ENCODE data around the gene ELP6. TPM values are rescaled to one million over a fixed set of nuclear protein-coding genes. Genes with fewer than 3 reads are reported as not detected.

Gene ELP6
- total and polyA plus RNA-seq, 4 donors: 18.8 to 21.4 (median 19.5) TPM

DNA sequence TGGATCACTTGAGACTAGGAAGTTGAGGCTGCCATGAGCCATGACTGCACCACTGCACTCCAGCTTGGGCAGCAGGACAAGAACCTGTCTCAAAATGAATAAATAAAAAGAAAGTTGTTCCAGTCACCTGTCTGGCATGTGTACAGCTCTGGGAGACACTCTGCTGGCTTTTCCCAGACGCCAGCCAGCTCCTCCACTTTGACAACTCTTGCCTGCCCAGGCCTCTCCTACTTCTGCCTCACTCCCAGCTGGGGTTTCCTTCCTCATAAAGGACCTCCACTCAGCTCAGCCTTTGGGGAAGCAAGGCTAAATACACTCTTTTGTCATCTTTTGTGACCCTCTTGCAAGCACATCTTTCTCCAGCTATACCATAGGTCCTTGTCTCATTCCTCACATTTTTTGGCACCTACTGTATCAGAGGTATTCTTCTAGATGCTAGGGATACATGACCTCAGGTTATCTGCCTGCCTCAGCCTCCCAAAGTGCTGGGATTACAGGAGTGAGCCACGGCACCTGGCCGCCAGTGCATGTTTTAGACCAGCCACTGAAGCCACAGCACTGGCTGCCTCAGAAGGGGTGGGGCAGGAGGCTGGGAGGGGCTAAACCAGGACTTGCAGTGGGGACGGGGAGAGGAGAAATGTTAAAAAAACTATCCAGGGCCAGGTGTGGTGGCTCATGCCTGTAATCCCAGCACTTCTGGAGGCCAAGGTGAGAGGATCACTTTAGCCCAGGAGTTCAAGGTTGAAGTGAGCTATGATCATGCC is 10.0 kb upstream of the ELP6 start:
- no peak overlapping the region for H3K9ac ChIP-seq (ENCODE audit: low read depth in 1 of 2, low read length in 2 of 2)
- no peak overlapping the region for H3K27ac ChIP-seq (ENCODE audit: low read depth in 1 of 2, low read length in 2 of 2)
- peaks cover 0 to 6% (median 3%) of the 10 kb centered on the region in 4 donors for H3K4me1 ChIP-seq (ENCODE audit: control insufficient read depth in 4 of 4, insufficient read depth in 4 of 4, low read length in 3 of 4)
- H3K4me3 ChIP-seq (ENCODE audit: low read depth in 1 of 3, low read length in 3 of 3): no peak overlapping the region
- no peaks in the 10 kb centered on the region for H3K36me3 ChIP-seq (ENCODE audit: control insufficient read depth in 4 of 4, insufficient read depth in 3 of 4, low read depth in 1 of 4, low read length in 3 of 4)
- H3K27me3 ChIP-seq (ENCODE audit: control insufficient read depth in 4 of 4, insufficient read depth in 4 of 4, low read length in 3 of 4): no peaks in the 10 kb centered on the region
- DNase-seq (ENCODE audit: low spot score): no peak
- TF ChIP-seq, protein P1, sequence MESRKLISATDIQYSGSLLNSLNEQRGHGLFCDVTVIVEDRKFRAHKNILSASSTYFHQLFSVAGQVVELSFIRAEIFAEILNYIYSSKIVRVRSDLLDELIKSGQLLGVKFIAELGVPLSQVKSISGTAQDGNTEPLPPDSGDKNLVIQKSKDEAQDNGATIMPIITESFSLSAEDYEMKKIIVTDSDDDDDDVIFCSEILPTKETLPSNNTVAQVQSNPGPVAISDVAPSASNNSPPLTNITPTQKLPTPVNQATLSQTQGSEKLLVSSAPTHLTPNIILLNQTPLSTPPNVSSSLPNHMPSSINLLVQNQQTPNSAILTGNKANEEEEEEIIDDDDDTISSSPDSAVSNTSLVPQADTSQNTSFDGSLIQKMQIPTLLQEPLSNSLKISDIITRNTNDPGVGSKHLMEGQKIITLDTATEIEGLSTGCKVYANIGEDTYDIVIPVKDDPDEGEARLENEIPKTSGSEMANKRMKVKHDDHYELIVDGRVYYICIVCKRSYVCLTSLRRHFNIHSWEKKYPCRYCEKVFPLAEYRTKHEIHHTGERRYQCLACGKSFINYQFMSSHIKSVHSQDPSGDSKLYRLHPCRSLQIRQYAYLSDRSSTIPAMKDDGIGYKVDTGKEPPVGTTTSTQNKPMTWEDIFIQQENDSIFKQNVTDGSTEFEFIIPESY (IDR thresholded peaks at IDR 0.05): no peak
- TF ChIP-seq YY1 (IDR thresholded peaks at IDR 0.05): no peak
- no peak for TF ChIP-seq HNF4A (conservative IDR thresholded peaks at IDR 0.05)
- TF ChIP-seq RAD21 (IDR thresholded peaks at IDR 0.05): no peak
- TF ChIP-seq JUND (IDR thresholded peaks at IDR 0.05): no peak
- no peak for TF ChIP-seq HNF4G (IDR thresholded peaks at IDR 0.05)
- TF ChIP-seq FOXA2 (IDR thresholded peaks at IDR 0.05): no peak
- no peak for TF ChIP-seq TAF1 (conservative IDR thresholded peaks at IDR 0.05)
- TF ChIP-seq MAX (IDR thresholded peaks at IDR 0.05): no peak
- TF ChIP-seq ATF3 (IDR thresholded peaks at IDR 0.05): no peak
- no peak for TF ChIP-seq SP1 (IDR thresholded peaks at IDR 0.05)
- TF ChIP-seq, protein P2, sequence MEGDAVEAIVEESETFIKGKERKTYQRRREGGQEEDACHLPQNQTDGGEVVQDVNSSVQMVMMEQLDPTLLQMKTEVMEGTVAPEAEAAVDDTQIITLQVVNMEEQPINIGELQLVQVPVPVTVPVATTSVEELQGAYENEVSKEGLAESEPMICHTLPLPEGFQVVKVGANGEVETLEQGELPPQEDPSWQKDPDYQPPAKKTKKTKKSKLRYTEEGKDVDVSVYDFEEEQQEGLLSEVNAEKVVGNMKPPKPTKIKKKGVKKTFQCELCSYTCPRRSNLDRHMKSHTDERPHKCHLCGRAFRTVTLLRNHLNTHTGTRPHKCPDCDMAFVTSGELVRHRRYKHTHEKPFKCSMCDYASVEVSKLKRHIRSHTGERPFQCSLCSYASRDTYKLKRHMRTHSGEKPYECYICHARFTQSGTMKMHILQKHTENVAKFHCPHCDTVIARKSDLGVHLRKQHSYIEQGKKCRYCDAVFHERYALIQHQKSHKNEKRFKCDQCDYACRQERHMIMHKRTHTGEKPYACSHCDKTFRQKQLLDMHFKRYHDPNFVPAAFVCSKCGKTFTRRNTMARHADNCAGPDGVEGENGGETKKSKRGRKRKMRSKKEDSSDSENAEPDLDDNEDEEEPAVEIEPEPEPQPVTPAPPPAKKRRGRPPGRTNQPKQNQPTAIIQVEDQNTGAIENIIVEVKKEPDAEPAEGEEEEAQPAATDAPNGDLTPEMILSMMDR (IDR thresholded peaks at IDR 0.05; ENCODE audit: low read depth, low read length, missing input control): no peak
- no peak for TF ChIP-seq REST (IDR thresholded peaks at IDR 0.05)
- TF ChIP-seq NR2F2 (IDR thresholded peaks at IDR 0.05): no peak
- no peak for TF ChIP-seq FOXA1 (IDR thresholded peaks at IDR 0.05)
- no peak for TF ChIP-seq GABPA (IDR thresholded peaks at IDR 0.05 in 1 of 2, conservative IDR thresholded peaks at IDR 0.05 in 1 of 2)
- TF ChIP-seq RXRA (IDR thresholded peaks at IDR 0.05): no peak
- H3K9me3 ChIP-seq (ENCODE audit: control insufficient read depth in 4 of 4, low read length in 3 of 4): no peaks in the 10 kb centered on the region
- WGBS: 79% methylated on average over 4 of the region's 4 CpGs

Data from liver (tissue), 9 donors.